ELF-1 (cell line): ENCODE measurements around the gene DNAH10.

Experiments
- DNase-seq: peaks from one replicate; pipeline ENCODE4 v3.0.0-alpha.2; 2016; ENCODE audit warnings: low read depth, low spot score

DNAH10 gene

DNA sequence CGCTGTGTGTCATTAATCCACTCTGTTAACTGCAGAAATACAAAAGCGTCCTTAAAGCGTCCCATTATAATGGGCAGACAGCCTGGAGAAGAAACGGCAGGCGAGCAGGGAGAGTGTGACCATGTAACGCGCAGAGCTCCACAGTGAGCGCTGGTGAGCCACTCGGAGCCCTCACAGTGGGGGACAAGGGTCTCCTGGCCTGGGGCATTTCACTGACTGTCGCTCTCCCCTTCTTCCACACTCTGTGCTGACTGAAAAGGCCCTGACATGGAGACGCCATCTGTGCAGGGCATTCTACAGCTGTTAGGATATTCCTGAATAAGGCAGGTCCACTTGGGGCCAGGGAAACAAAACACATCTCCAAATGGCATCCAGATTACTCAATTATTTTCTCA, 186.3 kb downstream of the DNAH10 start:
- DNase-seq, result peak; percentile 35

GRCh38 chr12:123948796-123949769, 187.0 kb downstream of the DNAH10 start:
- no peak for DNase-seq

- no peak for DNase-seq
These were observed 187.7 kb downstream of the DNAH10 start for GRCh38 chr12:123949770-123950165.

- DNase-seq, result no peak
These were observed 188.6 kb downstream of the DNAH10 start for GRCh38 chr12:123950476-123951349.

DNA sequence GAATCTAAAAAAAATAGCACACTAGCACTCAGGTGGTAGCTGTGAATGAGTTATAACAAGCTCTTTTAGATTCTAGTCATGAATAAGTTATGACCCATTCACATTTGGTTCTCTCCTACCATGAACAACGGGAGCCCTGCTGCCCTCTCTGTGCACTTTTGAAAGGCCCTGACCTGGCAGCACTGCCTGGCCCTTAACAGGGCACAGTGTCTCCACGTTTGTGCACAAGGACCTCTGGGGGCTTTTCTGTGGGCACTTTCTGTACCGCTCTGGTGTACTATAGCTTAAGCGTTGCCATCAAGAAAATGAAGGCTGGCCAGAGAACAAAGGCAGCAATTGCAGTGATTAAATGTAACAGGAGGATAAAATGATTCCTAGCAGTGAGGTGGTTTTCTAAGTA, 189.4 kb downstream of the DNAH10 start:
- no peak for DNase-seq

DNA sequence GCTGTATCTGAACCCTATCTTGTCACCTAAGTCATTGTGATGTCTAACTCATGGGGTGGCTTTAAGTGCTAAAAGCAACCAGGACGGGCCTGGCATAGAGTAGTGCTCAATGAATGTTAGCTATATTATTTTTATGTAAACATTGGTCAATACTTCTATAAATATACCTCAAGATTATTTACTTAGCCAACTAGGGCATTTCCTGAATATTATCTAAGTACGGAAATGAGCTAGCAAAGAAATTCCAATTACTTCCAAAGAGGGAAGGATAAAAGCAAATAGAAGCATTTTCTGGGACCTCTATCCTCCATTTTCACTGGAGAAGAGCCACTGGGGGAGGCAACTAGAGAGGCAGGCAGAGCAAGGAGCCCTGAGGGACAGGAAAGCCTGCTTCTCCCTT, 189.9 kb downstream of the DNAH10 start:
- DNase-seq, result no peak

DNA sequence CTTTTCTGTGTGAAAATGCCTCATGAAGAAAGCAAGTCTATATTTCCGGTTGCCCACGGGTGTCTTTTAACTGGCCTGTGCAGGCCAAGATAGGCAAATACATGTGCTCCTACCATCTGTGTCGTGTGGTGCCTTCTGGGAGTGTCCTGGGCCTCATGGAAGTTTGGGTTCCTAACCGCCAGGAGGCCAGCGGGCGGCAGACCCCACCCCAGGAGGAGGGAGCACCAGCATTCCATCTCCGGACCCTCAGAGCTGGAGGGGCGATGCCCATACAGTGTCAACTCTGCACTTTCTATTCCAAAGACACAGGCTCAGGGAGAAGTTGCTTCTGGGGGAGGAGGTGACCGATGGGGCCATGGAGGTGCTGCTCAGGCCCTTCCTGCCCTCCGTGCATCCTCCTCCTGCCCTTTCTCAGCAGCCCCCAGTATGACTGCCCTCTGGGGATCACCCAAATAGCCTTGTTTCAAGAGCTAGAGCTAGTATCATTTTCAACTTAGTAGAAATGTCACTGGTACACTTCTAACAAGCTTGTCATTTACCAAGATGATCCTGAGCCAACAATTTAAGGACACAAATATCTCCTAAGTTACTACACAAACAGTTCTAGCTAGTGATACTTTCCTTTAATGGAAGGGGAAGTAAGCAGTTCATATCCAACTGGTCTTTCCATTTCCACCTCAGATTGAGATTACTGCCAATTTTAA, 192.7 kb downstream of the DNAH10 start:
- DNase-seq, result no peak

GRCh38 chr12:123956249-123956648, 194.1 kb downstream of the DNAH10 start:
- no peak for DNase-seq

GRCh38 chr12:123957196-123957595, 195.1 kb downstream of the DNAH10 start:
- no peak for DNase-seq

- DNase-seq, result peak; percentile 23
These were observed 196.4 kb downstream of the DNAH10 start for GRCh38 chr12:123958462-123958861.

DNA sequence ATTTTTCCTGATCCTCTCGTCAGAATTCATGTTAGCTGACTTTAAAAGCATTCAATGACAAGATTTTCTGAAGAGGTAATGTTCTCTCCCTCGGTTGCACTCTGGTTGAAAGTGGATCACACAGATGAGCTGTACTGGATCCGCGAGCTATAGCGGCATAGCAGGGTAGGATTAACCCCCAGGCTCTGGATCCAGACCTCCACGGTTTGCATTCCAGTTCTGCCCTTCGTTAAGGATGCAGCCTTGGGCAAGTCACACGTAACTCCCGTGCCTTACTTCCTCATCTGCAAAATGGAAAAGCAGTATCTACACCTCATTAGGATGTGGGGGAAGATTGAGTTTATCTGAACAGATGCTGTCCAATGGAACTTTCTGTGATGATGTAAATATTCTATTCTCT, 196.8 kb downstream of the DNAH10 start:
- peak; percentile 65 for DNase-seq

DNA sequence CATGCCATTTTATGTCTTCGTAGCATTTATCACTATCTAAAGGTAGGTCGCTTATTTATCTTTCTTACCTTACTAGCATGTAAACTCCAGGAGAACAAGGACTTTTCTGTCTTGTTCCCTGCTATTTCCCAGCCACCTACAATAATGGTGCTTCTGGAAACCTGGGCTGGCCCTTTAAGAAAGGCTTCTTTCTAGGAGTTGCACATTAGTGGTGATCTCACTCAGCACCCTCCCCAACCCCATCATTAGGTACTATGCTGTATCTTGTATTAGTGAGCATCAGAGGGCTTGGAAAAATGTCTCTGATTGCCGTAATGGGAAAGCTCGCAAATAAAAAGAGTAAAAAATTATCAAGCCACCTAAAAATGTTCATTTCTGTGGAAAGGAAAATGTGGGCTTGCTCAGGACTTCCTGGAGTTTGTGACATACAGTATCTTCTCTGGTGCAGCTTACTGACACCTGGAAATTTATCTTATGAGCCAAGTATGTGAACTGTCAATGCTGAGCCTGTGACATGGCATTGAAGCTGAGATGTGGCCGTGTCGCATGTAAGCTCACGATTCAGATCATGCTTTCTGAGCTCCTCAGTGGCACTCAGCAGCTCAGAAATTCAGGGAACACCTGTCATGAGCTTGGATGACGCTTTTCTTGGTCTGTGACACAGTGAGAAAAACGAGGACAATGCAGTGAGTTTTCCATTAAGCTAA, 198.1 kb downstream of the DNAH10 start:
- DNase-seq, result no peak

DNA sequence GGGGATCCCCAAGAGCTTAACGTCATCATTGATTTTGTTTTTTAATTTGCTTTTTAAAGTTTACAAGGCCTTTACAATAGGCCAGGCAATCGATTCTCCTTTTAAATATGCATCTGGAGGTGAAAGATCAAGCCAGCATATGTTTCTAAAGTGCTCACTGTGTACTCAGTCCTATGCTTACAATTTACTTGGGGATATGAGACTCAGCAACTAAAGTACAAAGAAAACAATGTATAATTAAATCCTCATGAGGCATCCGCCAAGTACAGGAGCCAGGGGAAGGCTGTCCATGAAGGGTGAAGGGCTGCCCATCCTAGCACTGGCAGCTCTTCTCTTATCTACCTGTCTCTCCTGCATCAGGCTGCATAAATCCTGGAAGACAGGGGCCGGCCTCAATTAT, 198.8 kb downstream of the DNAH10 start:
- DNase-seq, result no peak

GRCh38 chr12:123961585-123962345, 199.7 kb downstream of the DNAH10 start:
- no peak for DNase-seq

GRCh38 chr12:123962513-123962912, 200.4 kb downstream of the DNAH10 start:
- DNase-seq, result no peak

DNA sequence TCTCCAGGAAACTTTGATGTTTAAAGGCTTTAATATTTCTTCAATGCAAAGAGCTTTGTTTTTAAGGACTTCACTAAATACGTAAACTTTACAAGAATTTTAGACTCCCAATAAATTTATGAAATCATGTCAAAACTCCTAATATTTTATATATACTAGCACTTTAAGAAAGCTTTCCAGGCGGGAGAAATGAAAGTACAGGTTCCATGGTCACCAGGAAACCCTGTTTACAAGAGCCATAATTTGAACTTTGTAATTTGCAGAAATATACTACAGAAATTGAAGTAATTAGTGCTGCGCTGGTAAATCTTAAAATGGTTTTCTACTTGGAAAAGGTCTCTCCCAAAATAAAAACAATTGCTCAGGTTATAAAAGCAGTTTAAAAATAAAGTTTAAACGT, 201.7 kb downstream of the DNAH10 start:
- DNase-seq, result no peak

- DNase-seq, result no peak
These were observed 203.3 kb downstream of the DNAH10 start for GRCh38 chr12:123965382-123965781.

GRCh38 chr12:123966596-123966995, 204.5 kb downstream of the DNAH10 start:
- DNase-seq, result no peak

- no peak for DNase-seq
These were observed 205.1 kb downstream of the DNAH10 start for GRCh38 chr12:123967121-123967586.

- no peak for DNase-seq
These were observed 209.3 kb downstream of the DNAH10 start for GRCh38 chr12:123971449-123971769.
